Body of pancreas (tissue), 4 donors: Measurements from ENCODE around the gene TUBGCP5.

Experiments used
- CTCF ChIP-seq, 7 experiments: fragments of 450-650 bp in 4 of 7; fragments of 200-600 bp in 3 of 7; sonication (generic) in 3 of 7; IDR thresholded peaks; one replicate each; pipeline ENCODE4 v1.5.1; 2016 to 2019; ENCODE audit warnings: antibody characterized with exemption in 7 of 7
- POLR2A ChIP-seq, 3 donors: fragments of 450-650 bp; IDR thresholded peaks; one replicate each; pipeline ENCODE4 v1.6.1; 2016; ENCODE audit warnings: antibody characterized with exemption in 3 of 3, mild to moderate bottlenecking in 2 of 3

GRCh38 chr15:22958487-22959280 is 80.7 kb downstream of the TUBGCP5 start:
- TF ChIP-seq CTCF (IDR thresholded peaks at IDR 0.05) (no peak), POLR2A (IDR thresholded peaks at IDR 0.05) (no peak)
